B cell (primary cell): ENCODE results near the gene OTUD3. TPM values are rescaled to one million over a fixed set of nuclear protein-coding genes. Genes with fewer than 3 reads are reported as not detected.

ENCODE experiments used
- ATAC-seq: fragments of 200-7000 bp; cut with Tn5 transposase; one replicate; pipeline ENCODE4 v1.10.0; 2021; ENCODE audit warnings: low read depth, mild to moderate bottlenecking, moderate number of reproducible peaks, moderate library complexity
- CTCF ChIA-PET: fragments of 350-600 bp; sonication (Branson Sonifier 250); formaldehyde crosslinking; loops from one replicate; lab custom pipeline; 2021; ENCODE audit warnings: antibody characterized with exemption, inconsistent platforms; lab: Charles Lee
- POLR2A ChIA-PET: fragments of 350-600 bp; sonication (Branson Sonifier 250); formaldehyde crosslinking; loops from one replicate; lab custom pipeline; 2021; ENCODE audit warnings: antibody characterized with exemption; lab: Charles Lee
- DNase-seq: peaks from one replicate; pipeline ENCODE4 v3.0.0; 2013
- H2AFZ ChIP-seq: 2 replicates; pipeline ENCODE4 v1.6.1; 2012; ENCODE audit warnings: mild to moderate bottlenecking, low read depth, low read length; ENCODE audit not compliant: insufficient read depth, poor library complexity, severe bottlenecking
- H3K27ac ChIP-seq, 2 donors: 1 replicate in 1 of 2; 2 replicates in 1 of 2; pipeline ENCODE4 v1.5.1; 2012 to 2013; ENCODE audit warnings: low read length in 2 of 2, mild to moderate bottlenecking in 2 of 2, moderate library complexity in 1 of 2
- H3K27me3 ChIP-seq, 4 experiments: fragments of 200-600 bp in 1 of 4; sonication (generic) in 1 of 4; replicated peaks in 1 of 4; 1 replicate in 2 of 4; 2 replicates in 2 of 4; pipeline versions ENCODE4 v1.6.1 to v1.7.0; 2013 to 2016; ENCODE audit warnings: low read length in 3 of 4, mild to moderate bottlenecking in 2 of 4, mixed read lengths in 1 of 4, moderate library complexity in 1 of 4; ENCODE audit not compliant: insufficient read depth in 4 of 4, control insufficient read depth in 3 of 4; ENCODE audit errors: control extremely low read depth in 1 of 4
- H3K36me3 ChIP-seq, 2 experiments: replicated peaks in 1 of 2; 1 replicate in 1 of 2; 2 replicates in 1 of 2; pipeline versions ENCODE4 v1.6.1 to v1.7.1; 2013; ENCODE audit warnings: low read length in 1 of 2; ENCODE audit not compliant: insufficient read depth in 2 of 2, control insufficient read depth in 1 of 2; ENCODE audit errors: control extremely low read depth in 1 of 2, extremely low read depth in 1 of 2
- H3K4me1 ChIP-seq, 2 donors: fragments of 200-600 bp in 1 of 2; sonication (generic) in 1 of 2; 1 replicate in 1 of 2; 2 replicates in 1 of 2; pipeline versions ENCODE4 v1.5.1 to v1.6.1; 2013 to 2017; ENCODE audit warnings: low read length in 2 of 2; ENCODE audit not compliant: control insufficient read depth in 2 of 2, insufficient read depth in 2 of 2
- H3K4me2 ChIP-seq: replicated peaks from 2 replicates; pipeline ENCODE3; 2012; ENCODE audit warnings: mild to moderate bottlenecking, low read depth, low read length; ENCODE audit not compliant: poor library complexity, severe bottlenecking
- H3K4me3 ChIP-seq, 5 experiments: fragments of 200-600 bp in 1 of 5; sonication (generic) in 1 of 5; 1 replicate in 3 of 5; 2 replicates in 2 of 5; pipeline versions ENCODE4 v1.5.1 to v1.7.0; 2011 to 2016; ENCODE audit warnings: low read length in 4 of 5, mild to moderate bottlenecking in 4 of 5, low read depth in 2 of 5, control low read depth in 1 of 5, moderate library complexity in 1 of 5; ENCODE audit not compliant: insufficient read depth in 1 of 5; ENCODE audit errors: control extremely low read depth in 1 of 5, extremely low read depth in 1 of 5
- H3K79me2 ChIP-seq: fragments of 200-600 bp; sonication (generic); one replicate; pipeline ENCODE4 v1.6.0; 2016; ENCODE audit warnings: low read length; ENCODE audit not compliant: control insufficient read depth, insufficient read depth
- H3K9ac ChIP-seq: fragments of 200-600 bp; sonication (generic); 2 replicates; pipeline ENCODE4 v1.6.1; 2017; ENCODE audit warnings: mild to moderate bottlenecking, low read length, moderate library complexity
- H3K9me3 ChIP-seq, 3 donors: one replicate each; pipeline versions ENCODE4 v1.6.1 to v1.7.1; 2013; ENCODE audit warnings: low read length in 2 of 3; ENCODE audit not compliant: control insufficient read depth in 2 of 3, insufficient read depth in 1 of 3; ENCODE audit errors: control extremely low read depth in 1 of 3
- H4K20me1 ChIP-seq: 2 replicates; pipeline ENCODE4 v1.6.0; 2012; ENCODE audit warnings: mild to moderate bottlenecking, low read length; ENCODE audit not compliant: insufficient read depth, control insufficient read depth, poor library complexity, severe bottlenecking
- H3K27ac Mint-ChIP-seq: one replicate; pipeline ENCODE4 v1.8.0; 2021; ENCODE audit warnings: mixed read lengths
- H3K27me3 Mint-ChIP-seq: one replicate; pipeline ENCODE4 v1.8.0; 2021; ENCODE audit warnings: mixed read lengths
- H3K4me1 Mint-ChIP-seq: one replicate; pipeline ENCODE4 v1.8.0; 2021; ENCODE audit warnings: mixed read lengths
- H3K4me3 Mint-ChIP-seq: one replicate; pipeline ENCODE4 v1.8.0; 2021; ENCODE audit warnings: mixed read lengths
- H3K9me3 Mint-ChIP-seq: one replicate; pipeline ENCODE4 v1.8.0; 2022; ENCODE audit warnings: mixed read lengths; ENCODE audit not compliant: insufficient read depth
- CTCF ChIP-seq: fragments of 200-600 bp; IDR thresholded peaks from one replicate; pipeline ENCODE4 v1.8.0; 2022; ENCODE audit warnings: antibody characterized with exemption, mild to moderate bottlenecking
- EZH2 ChIP-seq: IDR thresholded peaks from 2 replicates; pipeline ENCODE4 v1.6.1; 2012; ENCODE audit warnings: borderline replicate concordance, low read depth, mild to moderate bottlenecking, moderate library complexity, low read length; ENCODE audit not compliant: insufficient read depth, poor library complexity, severe bottlenecking
- WGBS: methylation state at CpG from one replicate; pipeline ENCODE4 v1.1.5; 2013; ENCODE audit warnings: missing lambda C conversion rate; ENCODE audit not compliant: insufficient coverage; 5-methylcytosine and 5-hydroxymethylcytosine counted together
- intact Hi-C: fragments of 100-400 bp; cut with micrococcal nuclease; formaldehyde crosslinking; loops from one replicate; pipeline ENCODE4 v1.10.0; 2022
- polyA plus RNA-seq: library from polyadenylated mRNA; depleted of rRNA; stranded (reverse); fragments of >200 nt; gene quantifications from 2 replicates; pipeline ENCODE4 v1.2.3, GENCODE V29; 2012
- total RNA-seq, 2 donors: library from RNA; stranded (reverse); fragments of 120-200 nt in 1 of 2; gene quantifications; 1 replicate in 1 of 2; 2 replicates in 1 of 2; pipeline versions ENCODE4 v1.2.3 to v1.2.4, GENCODE V29; 2013 to 2022

The OTUD3 gene
- total and polyA plus RNA-seq, 2 donors (not counting 1 experiment from before 2014, with no cell fraction given): 4.2 to 19.6 TPM

GRCh38 chr1:19945914-19946313 is 63.7 kb downstream of the OTUD3 start:
- no peak overlapping the region for H3K4me3 Mint-ChIP-seq
- peaks cover 32% of the 10 kb centered on the region for H3K27me3 Mint-ChIP-seq
- ATAC-seq (no peak), DNase-seq (no peak)
- Histone ChIP-seq H3K9me3 (no peaks in the 10 kb centered on the region), H3K4me2 (no peak overlapping the region), H4K20me1 (no peaks in the 10 kb centered on the region), H3K9ac (no peak overlapping the region), H3K36me3 (no peaks in the 10 kb centered on the region), H3K4me1 (no peaks in the 10 kb centered on the region), H3K27ac (no peak overlapping the region), H3K79me2 (no peaks in the 10 kb centered on the region), H3K4me3 (no peak overlapping the region), H3K27me3 (peaks cover 0 to 5% (median 0%) of the 10 kb centered on the region in 4 experiments), H2AFZ (no peak overlapping the region)
- intact Hi-C loops: no loop called here
- H3K9me3 Mint-ChIP-seq: no peaks in the 10 kb centered on the region
- 86% methylated on average over 1 of the region's 2 CpGs for WGBS
- no peak overlapping the region for H3K27ac Mint-ChIP-seq
- H3K4me1 Mint-ChIP-seq: no peaks in the 10 kb centered on the region
- ChIA-PET POLR2A (no interaction called here), CTCF (interaction anchor here (1.1 to 1.4 kb wide), 2 partner anchors 30 to 156 kb away, joined by 3 to 4 read pairs; no protein-coding TSS in a partner anchor)
- TF ChIP-seq CTCF: no peak
- TF ChIP-seq EZH2: no peak

GRCh38 chr1:19946331-19946751 is 64.1 kb downstream of the OTUD3 start:
- Histone ChIP-seq H3K4me2 (no peak overlapping the region), H2AFZ (no peak overlapping the region), H4K20me1 (no peaks in the 10 kb centered on the region), H3K27ac (no peak overlapping the region), H3K27me3 (peaks cover 0 to 5% (median 0%) of the 10 kb centered on the region in 4 experiments), H3K36me3 (no peaks in the 10 kb centered on the region), H3K9me3 (no peaks in the 10 kb centered on the region), H3K9ac (no peak overlapping the region), H3K79me2 (no peaks in the 10 kb centered on the region), H3K4me3 (no peak overlapping the region), H3K4me1 (no peaks in the 10 kb centered on the region)
- Mint-ChIP-seq H3K27me3 (peaks cover 32% of the 10 kb centered on the region), H3K4me3 (no peak overlapping the region), H3K9me3 (no peaks in the 10 kb centered on the region), H3K27ac (no peak overlapping the region), H3K4me1 (no peaks in the 10 kb centered on the region)
- DNase-seq (no peak), ATAC-seq (no peak)
- WGBS: 63% methylated on average over 3 of the region's 6 CpGs
- ChIA-PET POLR2A (no interaction called here), CTCF (interaction anchor here (1.1 to 1.4 kb wide), 2 partner anchors 30 to 155 kb away, joined by 3 to 4 read pairs; no protein-coding TSS in a partner anchor)
- intact Hi-C loops: no loop called here
- TF ChIP-seq CTCF (no peak), EZH2 (no peak)
